WTC11 (cell line): ENCODE data around the gene IL17RC. TPM values are rescaled to one million over a fixed set of nuclear protein-coding genes. Genes with fewer than 3 reads are reported as not detected.

ENCODE experiments used
- AFF4 ChIP-seq: sonication (generic); formaldehyde crosslinking; IDR thresholded peaks from 2 replicates; pipeline ENCODE4 v1.8.1; 2023; ENCODE audit warnings: mild to moderate bottlenecking, missing genetic modification reagents, borderline replicate concordance
- ATF1 ChIP-seq: sonication (generic); formaldehyde crosslinking; IDR thresholded peaks from 2 replicates; pipeline ENCODE4 v1.8.1; 2023; ENCODE audit warnings: mild to moderate bottlenecking, moderate library complexity, missing genetic modification reagents
- ATF2 ChIP-seq: sonication (generic); formaldehyde crosslinking; IDR thresholded peaks from 2 replicates; pipeline ENCODE4 v1.8.1; 2022; ENCODE audit warnings: low read depth, missing genetic modification reagents, borderline replicate concordance
- ATF3 ChIP-seq: sonication (generic); formaldehyde crosslinking; conservative IDR thresholded peaks from 2 replicates; pipeline ENCODE4 v1.8.1; 2022; ENCODE audit warnings: mild to moderate bottlenecking, missing genetic modification reagents
- CDX4 ChIP-seq: fragments of 250-450 bp; sonication (Bioruptor Pico); IDR thresholded peaks from 2 replicates; pipeline ENCODE4 v1.9.0; 2021; ENCODE audit warnings: moderate library complexity, mild to moderate bottlenecking, inconsistent platforms, borderline replicate concordance
- CTCF ChIP-seq: fragments of 200-600 bp; IDR thresholded peaks from 2 replicates; pipeline ENCODE4 v1.8.0; 2022; ENCODE audit warnings: antibody characterized with exemption
- ELF4 ChIP-seq: sonication (generic); formaldehyde crosslinking; IDR thresholded peaks from 2 replicates; pipeline ENCODE4 v1.8.1; 2022; ENCODE audit warnings: low read depth, mild to moderate bottlenecking, moderate library complexity, missing genetic modification reagents
- ESRRA ChIP-seq: sonication (generic); formaldehyde crosslinking; IDR thresholded peaks from 2 replicates; pipeline ENCODE4 v1.8.1; 2022; ENCODE audit warnings: mild to moderate bottlenecking, missing genetic modification reagents, borderline replicate concordance
- FOXJ3 ChIP-seq: sonication (generic); formaldehyde crosslinking; IDR thresholded peaks from 2 replicates; pipeline ENCODE4 v1.9.0; 2021; ENCODE audit warnings: missing genetic modification reagents, mild to moderate bottlenecking, borderline replicate concordance
- GABPB1 ChIP-seq: sonication (generic); formaldehyde crosslinking; IDR thresholded peaks from 2 replicates; pipeline ENCODE4 v1.8.1; 2023; ENCODE audit warnings: mild to moderate bottlenecking, missing genetic modification reagents
- JUN ChIP-seq: sonication (generic); formaldehyde crosslinking; IDR thresholded peaks from 2 replicates; pipeline ENCODE4 v1.8.0; 2023; ENCODE audit warnings: mild to moderate bottlenecking, missing genetic modification reagents
- MXD4 ChIP-seq: fragments of 250-450 bp; sonication (Bioruptor Pico); IDR thresholded peaks from 2 replicates; pipeline ENCODE4 v1.8.0; 2021; ENCODE audit warnings: mild to moderate bottlenecking, moderate library complexity, borderline replicate concordance
- PRDM15 ChIP-seq: sonication (generic); formaldehyde crosslinking; IDR thresholded peaks from 2 replicates; pipeline ENCODE4 v1.8.0; 2022; ENCODE audit warnings: missing genetic modification reagents
- RELA ChIP-seq: sonication (generic); formaldehyde crosslinking; IDR thresholded peaks from 2 replicates; pipeline ENCODE4 v1.8.1; 2022; ENCODE audit warnings: missing genetic modification reagents, mild to moderate bottlenecking, borderline replicate concordance
- TP53 ChIP-seq: sonication (generic); formaldehyde crosslinking; IDR thresholded peaks from 2 replicates; pipeline ENCODE4 v1.8.1; 2023; ENCODE audit warnings: mild to moderate bottlenecking, missing genetic modification reagents
- ZNF121 ChIP-seq: sonication (generic); formaldehyde crosslinking; IDR thresholded peaks from 2 replicates; pipeline ENCODE4 v1.8.0; 2023; ENCODE audit warnings: missing genetic modification reagents
- ZNF138 ChIP-seq: sonication (generic); formaldehyde crosslinking; conservative IDR thresholded peaks from 2 replicates; pipeline ENCODE4 v1.8.1; 2022; ENCODE audit warnings: mild to moderate bottlenecking, moderate library complexity, missing genetic modification reagents
- ZNF425 ChIP-seq: fragments of 250-450 bp; sonication (Bioruptor Pico); conservative IDR thresholded peaks from 2 replicates; pipeline ENCODE4 v1.9.0; 2021; ENCODE audit warnings: mild to moderate bottlenecking
- ZNF671 ChIP-seq: fragments of 250-450 bp; sonication (Bioruptor Pico); IDR thresholded peaks from 2 replicates; pipeline ENCODE4 v1.8.0; 2021; ENCODE audit warnings: mild to moderate bottlenecking
- total RNA-seq: library from RNA; stranded (reverse); gene quantifications from 3 replicates; pipeline ENCODE4 v1.2.3, GENCODE V29; 2021

The IL17RC gene
- total RNA-seq, 1 experiment from 2014 or later, result 10.1 TPM

- no peak for TF ChIP-seq AFF4 (CRISPR knock-in tag)
- TF ChIP-seq TP53 (CRISPR knock-in tag), result no peak; the same call in 1 of the 2 replicates
- no peak for TF ChIP-seq CTCF
- TF ChIP-seq ZNF138 (CRISPR knock-in tag), result no peak; the same call in 1 of the 2 replicates
- peak; percentile 90 for TF ChIP-seq JUN (CRISPR knock-in tag)
- 0 out of 2 replicates have a peak, but pooled peaks have one; percentile 70 for TF ChIP-seq ATF3 (CRISPR knock-in tag)
- no peak for TF ChIP-seq ZNF671 (CRISPR knock-in tag)
- no peak for TF ChIP-seq MXD4 (CRISPR knock-in tag)
- TF ChIP-seq ATF1, result no peak; the same call in 1 of the 2 replicates
- peak; percentile 59; the same call in 1 of the 2 replicates for TF ChIP-seq ATF2
- TF ChIP-seq ESRRA (CRISPR knock-in tag), result peak; percentile 12; the same call in 1 of the 2 replicates
- peak; percentile 31 for TF ChIP-seq PRDM15 (CRISPR knock-in tag)
- no peak for TF ChIP-seq FOXJ3 (CRISPR knock-in tag)
- TF ChIP-seq ZNF425 (CRISPR knock-in tag), result no peak
- TF ChIP-seq CDX4 (CRISPR knock-in tag), result no peak
- TF ChIP-seq GABPB1 (CRISPR knock-in tag), result peak; percentile 31; the same call in 1 of the 2 replicates
- no peak; the same call in 1 of the 2 replicates for TF ChIP-seq RELA (CRISPR knock-in tag)
- no peak for TF ChIP-seq ZNF121 (CRISPR knock-in tag)
- 0 out of 2 replicates have a peak, but pooled peaks have one; percentile 61 for TF ChIP-seq ELF4 (CRISPR knock-in tag)
Measured at GRCh38 chr3:9915254-9916141, 1.4 kb upstream of the IL17RC start (continued).
